HCT116 (cell line): Measurements from ENCODE around the gene PTPN2. TPM values are rescaled to one million over a fixed set of nuclear protein-coding genes. Genes with fewer than 3 reads are reported as not detected.

Experiments
- ATAC-seq: fragments of 200-7000 bp; cut with Tn5 transposase; 2 replicates; pipeline ENCODE4 v1.9.1; 2020; ENCODE audit warnings: mild to moderate bottlenecking, moderate library complexity
- BruUV-seq: library from RNA; stranded (reverse); fragments of 400-500 nt; replicated peaks from 2 replicates; lab custom pipeline; 2021; lab: Mats Ljungman, UMichigan
- CTCF ChIA-PET: fragments of 300-600 bp; sonication (Branson Sonifier 250); formaldehyde crosslinking; loops from one replicate; lab custom pipeline; 2021; ENCODE audit warnings: antibody characterized with exemption; lab: Charles Lee
- POLR2A ChIA-PET: fragments of 300-600, 350-600 bp; sonication (Branson Sonifier 250); formaldehyde crosslinking; loops from one replicate; lab custom pipeline; 2021; ENCODE audit warnings: antibody characterized with exemption; lab: Charles Lee
- RAD21 ChIA-PET, 2 experiments: fragments of 300-600 bp; sonication (Branson Sonifier 250); formaldehyde crosslinking; loops; one replicate each; lab custom pipeline; 2023; ENCODE audit warnings: low total read pairs in 2 of 2; ENCODE audit not compliant: uncharacterized antibody in 2 of 2, unreplicated experiment in 2 of 2, low non-redundant PET in 1 of 2; lab: Charles Lee
- DNase-seq: peaks from one replicate; pipeline ENCODE4 v3.0.0-alpha.2; 2010; ENCODE audit warnings: low read depth, low spot score
- H2AFZ ChIP-seq: fragments of 200-600 bp; shearing (Covaris generic), sonication (generic); 2 replicates; pipeline ENCODE4 v1.6.1; 2017; ENCODE audit warnings: low read depth, mixed run types, mixed read lengths, antibody characterized with exemption, low read length; ENCODE audit not compliant: poor library complexity, severe bottlenecking
- H3K27ac ChIP-seq: 2 replicates; pipeline ENCODE4 v1.5.1; 2012; ENCODE audit warnings: low read depth, low read length
- H3K27me3 ChIP-seq: fragments of 200-600 bp; sonication (generic); 2 replicates; pipeline ENCODE4 v1.6.1; 2016; ENCODE audit warnings: mixed run types, low read length, mixed read lengths; ENCODE audit not compliant: insufficient read depth
- H3K36me3 ChIP-seq, 2 experiments: fragments of 200-500 bp in 1 of 2; fragments of 200-600 bp in 1 of 2; sonication (Bioruptor generic) in 1 of 2; sonication (generic) in 1 of 2; 2 replicates each; pipeline versions ENCODE4 v1.5.1 to v1.6.1; 2014 to 2016; ENCODE audit warnings: low read length in 2 of 2, inconsistent platforms in 1 of 2, mixed read lengths in 1 of 2, mixed run types in 1 of 2; ENCODE audit not compliant: insufficient read depth in 2 of 2, control insufficient read depth in 1 of 2
- H3K4me1 ChIP-seq, 2 experiments: fragments of 200-600 bp in 1 of 2; sonication (generic) in 1 of 2; 2 replicates each; pipeline versions ENCODE4 v1.5.1 to v1.6.1; 2012 to 2017; ENCODE audit warnings: low read length in 2 of 2, inconsistent platforms in 1 of 2, mild to moderate bottlenecking in 1 of 2, mixed read lengths in 1 of 2, mixed run types in 1 of 2, moderate library complexity in 1 of 2; ENCODE audit not compliant: insufficient read depth in 2 of 2, control insufficient read depth in 1 of 2
- H3K4me2 ChIP-seq: fragments of 200-600 bp; sonication (generic); 2 replicates; pipeline ENCODE4 v1.6.1; 2017; ENCODE audit warnings: mixed run types, low read length, mixed read lengths
- H3K4me3 ChIP-seq, 2 experiments: fragments of 200-600 bp in 1 of 2; sonication (generic) in 1 of 2; replicated peaks in 1 of 2; 2 replicates each; pipeline ENCODE4 v1.5.1; 2011 to 2016; ENCODE audit warnings: low read length in 2 of 2, control low read depth in 1 of 2, low read depth in 1 of 2, mild to moderate bottlenecking in 1 of 2, mixed read lengths in 1 of 2, mixed run types in 1 of 2
- H3K79me2 ChIP-seq: fragments of 200-600 bp; sonication (generic); 2 replicates; pipeline ENCODE4 v1.6.1; 2017; ENCODE audit warnings: mild to moderate bottlenecking, mixed run types, low read length, moderate library complexity, mixed read lengths; ENCODE audit not compliant: insufficient read depth
- H3K9ac ChIP-seq: fragments of 200-600 bp; sonication (generic); 2 replicates; pipeline ENCODE4 v1.6.1; 2016; ENCODE audit warnings: low read length, mixed read lengths
- H3K9me2 ChIP-seq: fragments of 200-600 bp; sonication (generic), shearing (Covaris generic); 2 replicates; pipeline ENCODE4 v1.6.1; 2017; ENCODE audit warnings: mixed run types, mild to moderate bottlenecking, moderate library complexity; ENCODE audit not compliant: insufficient read depth
- H3K9me3 ChIP-seq, 2 experiments: fragments of 200-500 bp in 1 of 2; fragments of 200-600 bp in 1 of 2; sonication (Bioruptor generic) in 1 of 2; sonication (generic) in 1 of 2; 2 replicates each; pipeline ENCODE4 v1.6.1; 2014 to 2017; ENCODE audit warnings: low read length in 2 of 2, mixed read lengths in 2 of 2, inconsistent platforms in 1 of 2, low read depth in 1 of 2, mild to moderate bottlenecking in 1 of 2, mixed run types in 1 of 2, moderate library complexity in 1 of 2; ENCODE audit not compliant: control insufficient read depth in 1 of 2, insufficient read depth in 1 of 2
- H4K20me1 ChIP-seq: fragments of 200-600 bp; sonication (generic), shearing (Covaris generic); 2 replicates; pipeline ENCODE4 v1.6.1; 2017; ENCODE audit warnings: mixed run types, mild to moderate bottlenecking, moderate library complexity; ENCODE audit not compliant: insufficient read depth
- ATF3 ChIP-seq: IDR thresholded peaks from 2 replicates; pipeline ENCODE4 v1.6.1; 2012
- CTCF ChIP-seq, 3 experiments: fragments of 200-600 bp in 1 of 3; sonication (generic) in 1 of 3; IDR thresholded peaks in 2 of 3; conservative IDR thresholded peaks in 1 of 3; 2 replicates each; pipeline ENCODE4 v1.5.1; 2012 to 2017; ENCODE audit warnings: low read depth in 2 of 3, low read length in 2 of 3, antibody characterized with exemption in 1 of 3, borderline replicate concordance in 1 of 3, control low read depth in 1 of 3, mild to moderate bottlenecking in 1 of 3, mixed read lengths in 1 of 3, mixed run types in 1 of 3, moderate library complexity in 1 of 3; ENCODE audit not compliant: insufficient read depth in 1 of 3
- EGR1 ChIP-seq: IDR thresholded peaks from 2 replicates; pipeline ENCODE4 v1.6.1; 2012; ENCODE audit warnings: low read depth
- ELF1 ChIP-seq: IDR thresholded peaks from 2 replicates; pipeline ENCODE4 v1.6.1; 2012; ENCODE audit warnings: low read depth, borderline replicate concordance
- EZH2 ChIP-seq: fragments of 200-600 bp; sonication (generic); IDR thresholded peaks from 2 replicates; pipeline ENCODE4 v1.6.1; 2017; ENCODE audit warnings: antibody characterized with exemption, mixed run types
- EZH2phosphoT487 ChIP-seq: fragments of 200-600 bp; IDR thresholded peaks from 2 replicates; pipeline ENCODE4 v1.6.1; 2018; ENCODE audit warnings: antibody characterized with exemption, borderline replicate concordance
- MAX ChIP-seq: IDR thresholded peaks from 2 replicates; pipeline ENCODE4 v1.6.1; 2012
- POLR2A ChIP-seq: IDR thresholded peaks from 2 replicates; pipeline ENCODE4 v1.7.0; 2011; ENCODE audit warnings: borderline replicate concordance; ENCODE audit not compliant: insufficient read depth, insufficient read length; ENCODE audit errors: extremely low read depth
- POLR2AphosphoS5 ChIP-seq: IDR thresholded peaks from 2 replicates; pipeline ENCODE4 v1.6.1; 2011; ENCODE audit warnings: mild to moderate bottlenecking, low read depth, low read length, moderate library complexity
- RAD21 ChIP-seq: IDR thresholded peaks from 2 replicates; pipeline ENCODE4 v1.6.1; 2012; ENCODE audit warnings: low read depth, mild to moderate bottlenecking
- SIN3A ChIP-seq: IDR thresholded peaks from 2 replicates; pipeline ENCODE4 v1.6.1; 2012; ENCODE audit warnings: low read depth
- SP1 ChIP-seq: IDR thresholded peaks from 2 replicates; pipeline ENCODE4 v1.6.1; 2012; ENCODE audit warnings: low read depth
- TCF7L2 ChIP-seq: IDR thresholded peaks from 2 replicates; pipeline ENCODE4 v1.7.0; 2011; ENCODE audit warnings: borderline replicate concordance, inconsistent platforms; ENCODE audit not compliant: insufficient read depth, insufficient read length; ENCODE audit errors: extremely low read depth
- ZBTB33 ChIP-seq: IDR thresholded peaks from 2 replicates; pipeline ENCODE4 v1.6.1; 2011; ENCODE audit warnings: mild to moderate bottlenecking, low read length, moderate library complexity; ENCODE audit not compliant: insufficient replicate concordance; ENCODE audit errors: extremely low read depth
- ZNF274 ChIP-seq: fragments of 200-500 bp; sonication (Bioruptor generic); IDR thresholded peaks from 2 replicates; pipeline ENCODE4 v1.6.1; 2014; ENCODE audit warnings: mild to moderate bottlenecking, low read depth, low read length, inconsistent platforms
- intact Hi-C: fragments of 100-400 bp; cut with micrococcal nuclease; formaldehyde crosslinking; loops from 2 replicates; pipeline ENCODE4 v1.10.0; 2022
- total RNA-seq: library from RNA; stranded (reverse); gene quantifications from one replicate; pipeline ENCODE4 v1.2.1, GENCODE V29; 2021; ENCODE audit not compliant: unreplicated experiment

Gene PTPN2
- total RNA-seq, 1 experiment from 2014 or later: 50.3 TPM

GRCh38 chr18:12863687-12864216 is 20.3 kb downstream of the PTPN2 start:
- Histone ChIP-seq H4K20me1 (peaks cover 16% of the 10 kb centered on the region; the same call in 1 of the 2 replicates), H3K4me1 (peaks cover 10 to 15% of the 10 kb centered on the region in 2 experiments), H3K36me3 (no peaks in the 10 kb centered on the region), H3K4me2 (no peak overlapping the region), H3K79me2 (peaks cover 91% of the 10 kb centered on the region), H2AFZ (no peak overlapping the region), H3K27me3 (no peaks in the 10 kb centered on the region), H3K9me3 (no peaks in the 10 kb centered on the region), H3K4me3 (no peak overlapping the region), H3K27ac (no peak overlapping the region), H3K9me2 (no peaks in the 10 kb centered on the region), H3K9ac (no peak overlapping the region)
- ChIA-PET CTCF (no interaction called here), POLR2A (interaction anchor here (0.7 to 1.4 kb wide), 3 partner anchors 14 to 25 kb away, joined by 3 to 4 read pairs (median 4); partner anchors contain the start of gene PTPN2), RAD21 (no interaction called here)
- DNase-seq (no peak), ATAC-seq (no peak)
- TF ChIP-seq POLR2A (no peak), EGR1 (no peak), EZH2phosphoT487 (no peak), MAX (no peak), ZBTB33 (no peak), SP1 (no peak), POLR2AphosphoS5 (no peak), ATF3 (no peak), CTCF (IDR thresholded peaks at IDR 0.05 in 2 of 3, conservative IDR thresholded peaks at IDR 0.05 in 1 of 3; ENCODE audit: borderline replicate concordance in 1 of 3, insufficient read depth in 1 of 3, low read depth in 2 of 3, low read length in 2 of 3) (no peak), TCF7L2 (no peak), SIN3A (no peak), ELF1 (no peak), RAD21 (no peak), EZH2 (no peak), ZNF274 (no peak)
- intact Hi-C loops: no loop called here
- no TSS peak for BruUV-seq
